GM21367 (cell line): ENCODE measurements around the gene RNF220.
"Not testable (repeated sequence)": the region's sequence is repeated elsewhere in the genome, so short reads cannot be mapped to it uniquely, and the experiment has no call there.

Experiments
- ATAC-seq: cut with Tn5 transposase; IDR thresholded peaks from one replicate; pipeline ENCODE4 v1.9.1; 2021; ENCODE audit not compliant: unreplicated experiment

The RNF220 gene

DNA sequence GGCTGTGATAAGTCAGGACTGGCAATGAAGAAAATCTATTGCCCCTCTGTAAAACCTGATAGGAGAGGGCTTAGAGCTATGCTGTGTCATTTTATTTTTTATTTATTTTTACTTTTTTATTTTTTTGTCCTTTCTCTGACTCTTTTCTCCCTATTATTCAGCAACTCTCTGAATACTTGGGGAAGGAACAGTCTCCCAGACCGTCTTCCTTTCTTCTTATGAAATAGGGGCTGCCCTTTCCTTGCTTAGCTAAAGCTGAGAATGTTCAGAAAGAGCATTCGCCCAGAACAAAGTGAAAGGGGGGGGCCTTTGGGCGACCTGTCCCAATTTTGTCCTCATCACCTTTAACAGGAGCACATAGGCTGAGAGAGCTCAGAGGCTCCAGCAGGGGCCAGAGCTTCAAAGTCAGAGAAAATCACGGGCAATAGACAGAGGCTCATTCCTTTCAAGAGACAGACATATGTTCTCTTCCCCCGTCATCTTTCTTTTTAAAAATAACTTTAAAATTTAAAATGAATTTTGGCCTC is 80.9 kb downstream of the RNF220 start:
- no peak for ATAC-seq

DNA sequence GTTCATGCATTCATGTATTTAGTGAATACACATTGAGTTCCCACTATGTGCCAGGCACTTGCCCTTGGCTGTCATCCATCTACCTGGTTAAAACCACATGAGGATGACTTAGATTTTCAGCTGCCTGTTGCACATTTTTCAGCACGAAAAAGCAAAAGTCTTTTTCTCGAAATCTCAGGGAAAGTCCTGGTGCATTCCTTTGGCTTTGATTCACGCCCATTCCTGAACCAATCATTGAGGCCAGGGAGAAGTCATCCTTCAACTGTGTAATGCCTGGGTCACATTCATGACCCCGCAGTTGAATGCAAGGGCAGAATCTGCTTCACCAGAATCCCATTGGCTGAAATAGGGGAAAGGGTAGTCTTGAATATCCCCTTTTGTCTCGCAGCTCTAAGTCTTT is 84.4 kb downstream of the RNF220 start:
- ATAC-seq, result no peak

DNA sequence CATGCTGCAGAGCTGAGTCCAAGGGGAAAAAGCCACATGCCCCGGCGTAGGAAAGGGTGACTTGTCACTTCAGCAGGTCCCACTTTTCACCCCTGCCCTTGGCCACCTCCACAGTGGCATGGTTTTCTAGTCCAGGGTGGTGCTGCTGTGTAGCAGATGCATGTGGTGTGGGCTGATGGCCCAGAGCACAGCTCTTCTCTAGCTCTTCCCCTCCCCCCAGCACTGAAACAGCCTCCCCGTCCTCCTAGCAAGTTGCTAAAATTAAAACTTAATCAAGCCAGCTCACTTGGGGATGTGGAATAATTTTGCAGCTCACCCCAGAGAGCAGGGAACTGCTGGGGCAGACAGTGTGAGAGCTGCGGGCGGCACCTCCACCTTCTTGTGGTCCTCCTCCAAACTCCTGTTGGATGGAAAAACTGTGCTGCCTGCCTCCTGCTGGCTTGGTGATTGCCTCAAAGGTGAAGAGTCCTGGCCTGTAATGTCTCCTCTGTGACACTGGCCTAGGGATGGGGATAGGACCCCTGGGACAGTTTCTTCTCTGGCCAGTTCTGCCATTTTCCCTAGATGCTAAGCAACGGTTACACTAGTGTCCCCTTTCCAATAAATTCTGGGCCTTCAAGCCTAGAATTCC is 91.6 kb downstream of the RNF220 start:
- ATAC-seq, result no peak

DNA sequence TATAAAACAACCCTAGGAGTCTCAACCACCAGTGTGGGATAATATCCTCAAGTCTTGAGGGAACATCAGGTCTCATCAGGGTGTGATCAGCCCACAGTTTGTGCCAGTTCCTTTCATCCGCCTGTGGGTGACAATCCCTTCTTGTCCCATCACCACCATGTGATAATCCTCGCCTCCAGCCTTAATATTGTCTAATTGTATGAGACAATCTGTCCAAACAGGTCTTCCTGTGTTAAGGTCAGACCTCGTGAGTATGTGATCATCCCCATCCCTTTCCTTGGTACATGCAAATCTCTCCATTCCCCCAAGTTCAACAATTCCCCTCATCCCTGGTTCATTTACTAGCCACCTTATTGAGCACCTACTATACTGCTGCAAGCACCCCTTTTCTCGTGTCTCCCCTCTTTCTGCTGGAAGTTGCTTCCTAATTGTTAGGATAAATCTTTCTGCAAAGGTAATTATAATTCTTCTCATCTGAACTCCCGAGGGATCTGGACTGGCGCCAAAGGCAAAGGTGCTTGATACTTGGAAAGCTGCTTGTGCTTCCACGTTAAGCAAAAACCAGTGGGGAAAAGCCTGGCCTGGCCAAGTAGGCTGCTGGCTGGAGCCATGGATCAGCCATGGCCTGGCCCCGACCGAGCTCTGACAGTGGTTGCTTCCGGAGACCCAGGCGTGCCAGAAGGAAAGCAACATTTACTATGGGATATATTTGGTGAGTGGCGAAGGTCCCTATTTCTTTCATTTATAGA is 92.5 kb downstream of the RNF220 start:
- no peak for ATAC-seq

DNA sequence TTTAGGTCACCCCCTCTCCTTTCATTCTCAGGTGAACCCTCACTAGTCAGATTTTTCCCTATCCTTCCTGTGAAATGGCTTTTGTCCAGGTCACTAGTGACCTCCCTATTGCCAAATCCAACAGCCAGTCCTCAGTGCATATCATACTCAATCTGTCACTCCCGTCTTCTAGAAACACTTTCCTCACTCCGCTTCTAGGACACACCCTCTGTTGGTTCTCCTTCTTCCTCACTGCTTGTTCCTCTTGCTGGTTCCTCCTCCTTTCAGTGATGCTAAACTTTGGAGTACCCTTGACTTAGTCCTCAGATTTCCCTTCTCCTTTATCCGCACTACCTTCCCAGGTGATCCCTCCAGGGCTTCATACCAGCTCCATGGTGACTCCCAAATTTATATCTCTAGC is 94.3 kb downstream of the RNF220 start:
- no peak for ATAC-seq

DNA sequence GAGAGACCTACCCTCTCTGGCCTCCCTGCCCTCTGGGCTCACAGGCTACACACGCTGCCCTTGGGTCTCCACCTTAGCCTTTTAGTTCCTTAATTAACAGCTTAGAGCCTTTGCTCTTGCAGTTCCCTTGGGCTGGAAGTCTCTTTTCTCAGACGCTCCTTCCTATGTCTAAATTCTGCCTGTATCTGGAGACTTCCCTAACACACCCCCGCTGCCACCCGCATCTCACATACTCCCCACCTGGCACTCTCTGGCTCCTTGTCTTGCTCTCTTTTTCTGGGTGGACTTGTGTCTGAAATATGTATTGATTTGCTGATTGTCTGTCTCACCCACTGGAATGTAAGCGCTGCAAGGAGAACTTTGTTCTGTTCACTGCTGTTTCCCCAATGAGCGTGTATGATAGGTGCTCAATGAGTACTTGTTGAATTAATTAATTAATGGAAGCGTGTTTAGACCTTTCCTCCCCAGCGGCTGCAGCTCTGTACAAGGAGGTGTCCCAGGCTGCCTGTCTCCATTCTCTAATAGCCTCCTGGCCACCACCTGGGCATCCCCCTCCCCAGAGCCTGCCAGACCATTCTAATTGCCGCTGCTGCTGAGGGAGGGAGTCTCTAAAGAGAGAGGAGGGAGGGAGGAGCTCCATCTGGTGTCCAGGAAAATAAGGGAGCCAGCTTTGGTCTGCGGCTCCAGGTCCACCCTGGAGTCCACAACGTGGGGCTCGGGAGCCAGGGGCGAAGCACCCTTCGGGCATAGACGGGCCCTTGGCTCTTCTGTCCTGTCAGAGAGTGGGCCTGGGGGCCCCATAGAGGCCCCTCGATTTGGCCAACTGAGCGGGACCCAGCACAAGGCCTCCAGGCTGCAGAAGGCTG is 95.4 kb downstream of the RNF220 start:
- ATAC-seq, result no peak

DNA sequence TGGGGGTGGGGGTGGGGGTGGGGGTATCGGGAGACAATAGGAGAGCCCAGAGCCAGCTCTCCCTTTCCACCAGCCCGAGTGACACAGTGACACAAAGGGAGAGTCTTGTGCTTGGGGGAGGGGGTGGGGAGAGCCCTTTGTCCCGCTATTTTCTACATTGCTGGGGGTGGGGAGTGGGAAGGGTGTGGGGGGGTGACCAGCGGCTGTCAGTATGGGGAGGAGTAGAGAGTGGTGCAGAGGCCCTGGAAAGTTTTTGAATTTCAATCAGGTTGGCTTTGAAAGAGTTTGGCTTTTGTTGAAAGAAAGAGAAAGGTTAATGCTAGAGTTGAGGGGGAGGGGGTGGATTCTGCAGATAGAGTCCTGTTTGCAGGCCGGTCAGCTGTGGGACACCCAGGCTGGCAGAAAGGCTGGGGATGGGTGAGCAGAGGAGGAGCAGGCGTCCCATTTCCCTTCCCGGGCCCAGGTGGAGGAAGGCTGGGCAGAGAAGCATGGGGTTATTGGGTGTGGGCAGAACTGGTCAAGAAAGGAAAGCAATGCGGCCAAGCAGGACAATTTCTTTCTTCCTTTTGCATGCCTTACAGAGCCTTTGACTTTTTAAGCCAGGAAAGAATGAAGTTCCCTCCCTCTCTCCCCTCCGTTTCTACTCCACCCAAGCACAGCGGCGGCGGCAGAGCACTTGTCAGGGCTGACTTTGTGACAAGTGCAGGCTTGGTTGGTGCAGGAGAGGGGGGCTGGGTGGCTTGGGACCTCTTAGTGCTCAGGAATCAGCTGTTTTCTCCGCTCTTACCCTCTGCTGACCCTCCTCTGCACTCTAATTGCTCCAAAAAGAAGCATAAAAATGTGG is 96.2 kb downstream of the RNF220 start:
- no peak for ATAC-seq

DNA sequence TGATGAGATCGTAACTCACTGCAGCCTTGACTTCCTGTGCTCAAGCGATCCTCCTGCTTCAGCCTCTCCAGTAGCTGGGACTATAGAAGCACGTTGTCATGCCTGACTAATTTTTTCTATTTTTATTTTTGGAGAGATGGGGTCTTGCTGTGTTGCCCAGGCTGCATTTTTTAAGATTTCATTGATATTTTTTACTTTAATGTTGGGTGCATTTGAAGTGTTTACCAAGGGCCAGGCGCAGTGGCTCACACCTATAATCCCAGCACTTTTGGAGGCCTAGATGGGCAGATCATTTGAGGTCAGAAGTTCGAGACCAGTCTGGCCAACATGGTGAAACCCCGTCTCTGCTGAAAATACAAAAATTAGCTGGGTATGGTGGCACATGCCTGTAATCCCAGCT is 97.8 kb downstream of the RNF220 start:
- ATAC-seq, result not testable (repeated sequence)

DNA sequence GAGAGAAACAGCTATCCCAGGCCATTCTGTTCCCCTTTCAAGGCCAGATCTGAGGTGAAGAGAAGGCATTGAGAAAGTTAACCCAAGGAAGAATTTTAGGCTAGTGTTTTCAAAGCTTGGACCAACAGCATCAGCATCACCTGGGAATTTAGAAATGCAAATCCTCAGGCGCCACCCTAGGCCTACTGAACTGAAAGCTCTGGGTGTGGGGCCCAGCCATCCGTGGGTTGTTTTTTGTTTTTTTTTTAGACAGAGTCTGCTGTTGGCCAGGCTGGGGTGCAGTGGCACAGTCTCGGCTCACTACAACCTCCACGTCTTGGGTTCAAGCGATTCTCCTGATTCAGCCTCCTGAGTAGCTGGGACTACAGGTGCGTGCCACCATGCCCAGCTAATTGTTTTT is 98.6 kb downstream of the RNF220 start:
- no peak for ATAC-seq

DNA sequence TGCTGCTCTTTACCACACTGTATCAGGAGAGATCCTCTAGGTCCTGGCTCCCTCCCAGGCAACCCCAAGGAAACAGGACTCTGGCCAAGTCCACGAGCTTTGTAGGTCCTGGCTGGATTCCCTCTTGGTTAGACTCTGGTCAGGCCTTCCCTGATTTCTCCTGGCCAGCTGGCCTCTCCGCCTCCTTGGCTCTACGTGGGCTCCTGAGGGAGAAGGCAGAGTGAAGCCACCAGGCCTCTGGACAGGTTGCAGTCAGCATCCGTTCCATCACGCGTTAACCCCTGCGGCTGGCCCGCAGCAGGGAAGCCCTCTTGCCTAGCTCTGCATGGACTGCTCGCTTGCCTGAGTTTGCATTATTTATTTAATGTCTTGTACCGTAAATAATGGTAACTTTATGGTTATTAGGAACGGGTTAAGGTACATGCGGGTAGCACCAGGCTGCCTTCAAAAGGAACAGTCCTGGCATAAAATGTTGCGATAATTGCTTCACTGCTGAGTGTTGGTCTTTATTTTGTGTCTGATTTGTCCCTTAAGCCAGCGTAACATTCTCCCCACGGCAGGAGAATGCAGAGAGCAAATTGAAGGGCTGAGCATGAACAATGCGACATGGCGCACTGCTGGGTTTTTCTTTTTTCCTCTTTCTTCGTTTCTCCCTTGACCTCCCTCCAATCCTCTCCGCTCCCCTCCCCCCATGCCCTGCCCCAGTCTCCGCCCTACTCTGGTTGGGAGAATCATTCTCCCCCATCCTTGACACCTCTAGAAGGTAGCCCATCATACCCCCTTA is 100.3 kb downstream of the RNF220 start:
- no peak for ATAC-seq

DNA sequence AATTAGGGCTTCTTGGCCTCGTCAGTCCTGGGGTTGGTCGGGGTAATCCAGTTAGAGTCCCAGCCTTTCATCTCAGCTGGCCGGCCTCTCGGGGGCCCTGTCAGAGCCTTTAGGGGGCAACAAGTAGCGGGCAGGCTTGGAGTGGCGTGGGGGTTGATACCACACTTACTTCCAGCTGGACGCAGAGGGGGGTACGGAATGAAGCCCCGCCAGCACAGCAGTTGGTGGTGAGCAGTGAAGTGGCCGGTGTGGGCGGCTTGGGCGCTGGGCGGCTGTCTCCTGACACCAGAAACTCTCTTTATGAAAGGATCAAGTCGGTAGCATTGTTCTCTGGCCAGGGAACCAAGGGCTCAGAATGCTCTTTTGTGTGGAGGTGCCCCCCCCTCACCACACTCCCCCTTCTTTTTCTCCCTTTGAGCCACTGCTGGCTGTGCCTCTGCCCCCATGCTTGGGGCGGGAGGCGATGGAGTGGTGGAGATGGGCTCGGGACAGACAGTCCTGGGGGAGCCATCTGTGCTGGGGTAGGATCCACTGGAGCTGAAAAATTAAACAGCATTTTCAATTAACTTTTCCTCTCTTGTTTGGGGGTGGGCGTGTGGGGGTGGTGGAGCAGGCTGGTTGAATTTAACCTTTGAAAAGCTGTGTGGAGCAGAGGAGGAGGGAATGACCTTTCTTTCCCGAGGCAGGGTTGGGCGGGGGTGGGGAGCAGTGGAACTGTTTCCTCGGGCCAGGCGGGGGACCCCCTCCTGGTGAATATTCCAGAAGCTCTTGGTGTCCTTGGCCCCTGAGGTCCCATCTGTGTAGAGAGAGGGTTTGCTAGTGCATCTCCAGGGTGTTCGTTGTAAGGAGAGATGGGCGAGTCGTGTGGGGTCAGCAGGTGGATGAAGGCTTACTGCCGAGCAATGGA is 102.7 kb downstream of the RNF220 start:
- no peak for ATAC-seq

DNA sequence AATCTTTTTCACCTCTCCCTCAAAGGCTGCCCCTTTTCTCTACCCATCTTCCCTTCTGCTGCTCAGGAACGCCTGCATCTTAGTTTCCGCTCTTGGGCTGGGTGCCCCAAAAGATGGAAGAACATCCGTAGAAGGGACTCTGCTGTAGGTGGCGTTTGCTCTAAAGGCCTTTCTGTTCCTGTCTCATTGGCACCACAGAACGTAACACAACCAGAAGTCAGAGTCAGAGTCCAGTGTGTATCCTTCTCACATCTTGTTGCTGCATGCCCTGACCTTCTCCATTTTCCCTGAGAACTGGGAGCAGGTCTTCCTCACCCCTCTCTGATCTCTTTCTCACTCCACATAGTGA is 103.3 kb downstream of the RNF220 start:
- no peak for ATAC-seq

DNA sequence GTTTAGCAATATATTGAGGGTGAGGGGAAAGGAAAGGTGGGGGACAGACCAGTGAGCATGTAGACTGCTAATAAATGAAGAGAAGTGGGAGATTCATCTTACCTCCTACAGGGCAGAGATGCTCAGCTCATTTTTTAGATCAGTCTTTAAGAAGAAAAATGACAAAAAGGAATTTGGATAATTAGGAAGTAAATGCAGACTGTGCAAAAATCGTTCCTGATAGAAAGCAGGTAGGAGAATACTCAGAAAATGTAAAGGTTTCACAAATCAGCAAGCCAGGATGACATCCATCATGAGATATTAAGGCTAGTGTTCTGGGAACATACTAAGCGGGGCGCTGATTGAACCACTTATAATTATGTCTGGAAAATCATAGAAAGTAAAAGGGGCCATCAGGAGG is 106.3 kb downstream of the RNF220 start:
- no peak for ATAC-seq

DNA sequence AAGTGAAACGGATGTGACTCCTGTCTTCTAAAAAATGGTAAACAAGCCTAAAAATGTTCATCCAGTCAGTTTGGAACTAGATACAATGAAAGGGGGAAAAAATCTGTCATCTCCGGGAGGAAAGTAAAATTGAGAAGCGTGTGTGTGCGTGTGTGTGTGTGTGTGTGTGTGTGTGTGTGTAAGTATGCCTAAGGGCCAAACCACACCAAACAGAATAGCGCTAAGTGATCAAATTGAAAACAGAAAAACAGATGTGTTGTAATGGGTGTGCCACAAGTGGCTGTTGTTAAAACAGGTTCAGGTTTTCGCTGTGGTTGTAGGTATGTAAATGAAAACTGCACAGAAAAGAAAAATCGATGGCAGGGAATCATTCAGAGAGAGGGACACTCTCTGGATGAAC is 106.7 kb downstream of the RNF220 start:
- ATAC-seq, result no peak

DNA sequence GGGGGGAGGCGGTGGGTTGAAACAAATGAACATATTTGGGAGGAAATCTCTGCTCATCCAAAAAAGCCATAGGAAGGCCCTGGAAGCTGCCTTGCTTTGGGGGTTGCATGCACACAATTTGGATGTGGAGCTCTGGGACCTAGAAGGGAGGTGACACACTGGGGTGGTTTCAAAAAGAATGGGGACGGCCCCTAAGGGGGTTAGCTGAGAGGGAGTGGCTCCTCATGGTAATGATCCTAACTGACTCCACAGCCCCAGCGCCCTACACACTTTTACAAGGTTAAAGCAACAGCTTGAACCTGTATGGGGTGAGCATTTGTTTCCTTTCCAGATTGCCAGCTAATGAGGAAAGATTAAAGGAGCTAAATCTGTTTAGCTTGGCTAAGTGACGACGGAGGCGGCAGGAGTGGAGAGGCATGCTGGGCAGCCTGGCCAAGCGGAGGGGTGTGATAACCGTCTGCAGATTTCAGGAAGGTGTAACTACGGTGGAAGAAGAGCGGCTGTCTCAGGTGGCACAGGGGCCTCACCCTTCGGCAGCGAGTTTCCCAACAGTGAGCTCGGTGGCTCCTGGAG is 107.3 kb downstream of the RNF220 start:
- no peak for ATAC-seq

DNA sequence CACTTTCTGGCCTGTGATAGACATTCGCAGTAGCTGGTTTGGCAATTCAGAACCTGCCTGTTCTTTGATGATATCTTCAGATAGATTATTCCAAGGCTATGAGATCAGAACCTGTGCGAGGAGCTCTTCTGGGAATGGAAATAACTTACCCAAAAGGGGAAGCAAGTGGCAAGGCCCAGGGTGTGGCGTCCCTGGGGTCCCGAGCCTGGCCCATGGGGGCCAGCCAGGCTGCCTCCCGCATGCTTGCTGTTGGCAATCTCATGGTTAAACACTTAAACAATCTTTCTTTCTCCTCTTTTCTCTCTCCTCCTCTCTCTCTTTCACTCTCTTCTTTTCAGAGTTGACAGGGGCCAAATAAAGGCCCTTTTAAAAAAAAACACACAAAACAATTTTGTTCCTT is 108.1 kb downstream of the RNF220 start:
- ATAC-seq, result no peak

DNA sequence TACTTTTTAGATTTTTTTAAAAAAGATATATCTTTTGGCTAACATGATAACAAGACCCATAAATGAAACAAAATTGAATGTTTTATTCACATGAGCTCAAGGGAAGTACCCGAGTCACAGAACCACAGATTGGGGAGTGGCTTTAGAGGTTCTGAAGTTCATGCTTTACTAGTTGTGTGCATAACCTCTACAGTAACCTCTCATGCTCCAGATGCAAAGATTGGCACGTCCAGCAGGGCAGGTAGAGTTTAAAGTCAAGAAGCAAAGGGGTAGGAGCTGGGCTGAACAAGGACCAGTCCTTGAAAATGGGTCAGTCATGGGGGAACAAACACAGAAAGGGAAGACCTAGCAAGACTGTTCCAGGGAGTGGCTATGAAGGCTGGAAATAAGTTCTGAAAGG is 109.6 kb downstream of the RNF220 start:
- ATAC-seq, result no peak

DNA sequence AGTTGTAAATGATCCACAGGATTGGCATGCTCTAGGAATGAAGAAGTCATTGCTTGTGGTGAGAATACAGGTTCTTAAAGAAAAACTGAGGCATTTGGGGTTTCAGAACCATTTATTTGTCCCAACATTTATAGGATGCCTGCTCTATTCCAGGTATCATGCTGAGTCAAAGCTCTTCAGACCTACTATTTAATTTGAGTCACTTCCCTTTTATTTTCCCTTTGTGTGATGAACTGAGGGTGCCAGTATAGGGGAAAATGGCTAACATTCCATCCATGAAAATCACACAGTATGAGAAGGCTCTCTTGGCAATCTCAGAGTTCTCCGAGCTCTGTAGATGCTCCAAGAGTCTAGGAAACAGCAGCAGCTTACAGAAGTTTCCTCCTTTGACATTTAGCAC is 110.4 kb downstream of the RNF220 start:
- no peak for ATAC-seq
